GM18526 (cell line): ENCODE data around the gene SNW1.

Source experiments
- POLR2A ChIP-seq: IDR thresholded peaks from 3 replicates; pipeline ENCODE4 v1.6.1; 2011; ENCODE audit not compliant: insufficient read length; ENCODE audit errors: extremely low read depth

SNW1 gene

GRCh38 chr14:77682158-77682553 lies 78.8 kb downstream of the SNW1 start:
- no peak for TF ChIP-seq POLR2A

- TF ChIP-seq POLR2A: no peak
Measured at GRCh38 chr14:77681196-77682157, 79.5 kb downstream of the SNW1 start.

GRCh38 chr14:77674931-77675330 lies 86.0 kb downstream of the SNW1 start:
- no peak for TF ChIP-seq POLR2A

GRCh38 chr14:77673193-77673592 lies 87.8 kb downstream of the SNW1 start:
- no peak for TF ChIP-seq POLR2A
